Osteocyte (in vitro differentiated cells): ENCODE measurements around the gene ANO4. TPM values are rescaled to one million over a fixed set of nuclear protein-coding genes. Genes with fewer than 3 reads are reported as not detected.

Experiments
- DNase-seq: peaks from one replicate; pipeline ENCODE4 v3.0.0; 2021; ENCODE audit warnings: mixed read lengths; ENCODE audit not compliant: unreplicated experiment; ENCODE audit errors: extremely low spot score
- H3K27ac Mint-ChIP-seq: one replicate; pipeline ENCODE4 v1.8.0; 2021; ENCODE audit warnings: mild to moderate bottlenecking, mixed read lengths; ENCODE audit not compliant: unreplicated experiment
- H3K27me3 Mint-ChIP-seq: one replicate; pipeline ENCODE4 v1.8.0; 2021; ENCODE audit warnings: mixed read lengths; ENCODE audit not compliant: unreplicated experiment
- H3K36me3 Mint-ChIP-seq: one replicate; pipeline ENCODE4 v1.8.0; 2021; ENCODE audit warnings: mixed read lengths; ENCODE audit not compliant: unreplicated experiment
- H3K4me1 Mint-ChIP-seq: one replicate; pipeline ENCODE4 v1.8.0; 2021; ENCODE audit warnings: mixed read lengths; ENCODE audit not compliant: unreplicated experiment
- H3K4me3 Mint-ChIP-seq: one replicate; pipeline ENCODE4 v1.8.0; 2021; ENCODE audit warnings: mild to moderate bottlenecking, moderate library complexity, mixed read lengths; ENCODE audit not compliant: unreplicated experiment
- H3K9me3 Mint-ChIP-seq: one replicate; pipeline ENCODE4 v1.8.0; 2021; ENCODE audit warnings: mixed read lengths; ENCODE audit not compliant: unreplicated experiment
- total RNA-seq: library from RNA; stranded (reverse); gene quantifications from 2 replicates; pipeline ENCODE4 v1.2.1, GENCODE V29; 2021
- TF ChIP-seq, protein P1 (sequence below): fragments of 200-600 bp; sonication (generic); IDR thresholded peaks from 2 replicates; pipeline ENCODE4 v1.5.0; 2021; ENCODE audit warnings: antibody characterized with exemption, mild to moderate bottlenecking, moderate library complexity

ANO4 gene
- total RNA-seq, 1 donor from 2014 or later, result 0.48 TPM

DNA sequence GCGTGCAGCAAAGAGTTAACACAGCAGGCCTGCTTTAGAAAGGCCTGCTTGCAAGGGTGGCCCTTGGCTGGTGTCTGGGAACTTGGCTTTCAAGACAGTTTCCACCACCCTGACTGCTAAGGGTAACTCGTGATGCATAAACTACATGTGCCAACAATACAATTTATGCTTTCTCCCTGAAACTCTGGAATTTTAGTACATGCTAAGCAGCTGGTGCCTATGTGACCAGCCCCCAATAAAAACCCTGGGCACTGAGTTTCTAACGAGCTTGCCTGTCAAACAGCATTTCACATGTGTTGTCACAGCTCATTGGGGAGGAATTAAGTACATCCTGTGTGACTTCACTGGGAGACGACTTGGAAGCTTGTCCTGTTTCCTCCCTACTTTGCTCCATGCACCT is 282.3 kb downstream of the ANO4 start:
- Mint-ChIP-seq H3K36me3 (no peaks in the 10 kb centered on the region), H3K27me3 (no peaks in the 10 kb centered on the region), H3K4me1 (no peaks in the 10 kb centered on the region), H3K9me3 (peaks cover 3% of the 10 kb centered on the region), H3K4me3 (no peak overlapping the region), H3K27ac (no peak overlapping the region)
- DNase-seq, result no peak
- TF ChIP-seq, protein P1, sequence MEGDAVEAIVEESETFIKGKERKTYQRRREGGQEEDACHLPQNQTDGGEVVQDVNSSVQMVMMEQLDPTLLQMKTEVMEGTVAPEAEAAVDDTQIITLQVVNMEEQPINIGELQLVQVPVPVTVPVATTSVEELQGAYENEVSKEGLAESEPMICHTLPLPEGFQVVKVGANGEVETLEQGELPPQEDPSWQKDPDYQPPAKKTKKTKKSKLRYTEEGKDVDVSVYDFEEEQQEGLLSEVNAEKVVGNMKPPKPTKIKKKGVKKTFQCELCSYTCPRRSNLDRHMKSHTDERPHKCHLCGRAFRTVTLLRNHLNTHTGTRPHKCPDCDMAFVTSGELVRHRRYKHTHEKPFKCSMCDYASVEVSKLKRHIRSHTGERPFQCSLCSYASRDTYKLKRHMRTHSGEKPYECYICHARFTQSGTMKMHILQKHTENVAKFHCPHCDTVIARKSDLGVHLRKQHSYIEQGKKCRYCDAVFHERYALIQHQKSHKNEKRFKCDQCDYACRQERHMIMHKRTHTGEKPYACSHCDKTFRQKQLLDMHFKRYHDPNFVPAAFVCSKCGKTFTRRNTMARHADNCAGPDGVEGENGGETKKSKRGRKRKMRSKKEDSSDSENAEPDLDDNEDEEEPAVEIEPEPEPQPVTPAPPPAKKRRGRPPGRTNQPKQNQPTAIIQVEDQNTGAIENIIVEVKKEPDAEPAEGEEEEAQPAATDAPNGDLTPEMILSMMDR, result no peak

GRCh38 chr12:101077791-101078528 is 283.4 kb downstream of the ANO4 start:
- no peaks in the 10 kb centered on the region for H3K27me3 Mint-ChIP-seq
- H3K27ac Mint-ChIP-seq, result no peak overlapping the region
- no peak for DNase-seq
- no peaks in the 10 kb centered on the region for H3K9me3 Mint-ChIP-seq
- H3K36me3 Mint-ChIP-seq, result no peaks in the 10 kb centered on the region
- H3K4me1 Mint-ChIP-seq, result no peaks in the 10 kb centered on the region
- TF ChIP-seq, protein P1, result no peak
- H3K4me3 Mint-ChIP-seq, result no peak overlapping the region

DNA sequence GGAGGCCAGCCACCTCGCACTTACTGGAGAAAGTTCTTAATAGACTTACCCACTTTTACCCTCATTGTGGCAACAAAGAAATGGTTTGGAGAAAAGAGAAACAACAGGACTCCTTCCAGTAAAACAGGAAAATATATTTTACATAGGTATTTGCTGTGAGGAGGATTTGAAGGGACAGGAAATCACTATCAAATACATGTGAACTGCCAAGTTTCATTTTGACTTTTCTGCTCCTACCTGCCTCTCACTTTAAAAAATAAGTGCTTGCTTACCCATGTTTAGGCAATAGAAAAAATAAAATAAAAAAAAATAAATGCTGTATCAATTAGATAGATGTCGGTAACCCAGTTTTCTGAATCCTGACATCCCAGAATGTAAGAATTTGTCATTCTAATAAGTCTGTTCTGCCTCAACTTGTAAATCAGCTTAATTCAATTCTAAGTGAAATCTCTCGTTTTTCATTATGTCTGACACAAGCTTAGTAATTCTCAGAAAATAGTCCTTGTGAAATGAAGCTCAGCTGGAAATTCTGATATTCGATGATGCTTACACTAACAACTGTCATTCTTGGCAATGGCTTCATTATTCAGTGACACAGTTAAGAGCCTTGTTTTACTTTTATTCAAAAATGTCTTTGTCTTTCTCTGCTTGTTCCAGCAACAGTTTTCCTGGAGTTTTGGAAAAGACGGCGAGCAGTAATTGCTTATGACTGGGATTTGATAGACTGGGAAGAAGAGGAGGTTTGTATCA is 284.1 kb downstream of the ANO4 start:
- no peaks in the 10 kb centered on the region for H3K4me1 Mint-ChIP-seq
- DNase-seq, result no peak
- TF ChIP-seq, protein P1, result no peak
- no peak overlapping the region for H3K4me3 Mint-ChIP-seq
- H3K27me3 Mint-ChIP-seq, result no peaks in the 10 kb centered on the region
- no peaks in the 10 kb centered on the region for H3K36me3 Mint-ChIP-seq
- H3K9me3 Mint-ChIP-seq, result no peaks in the 10 kb centered on the region
- no peak overlapping the region for H3K27ac Mint-ChIP-seq

DNA sequence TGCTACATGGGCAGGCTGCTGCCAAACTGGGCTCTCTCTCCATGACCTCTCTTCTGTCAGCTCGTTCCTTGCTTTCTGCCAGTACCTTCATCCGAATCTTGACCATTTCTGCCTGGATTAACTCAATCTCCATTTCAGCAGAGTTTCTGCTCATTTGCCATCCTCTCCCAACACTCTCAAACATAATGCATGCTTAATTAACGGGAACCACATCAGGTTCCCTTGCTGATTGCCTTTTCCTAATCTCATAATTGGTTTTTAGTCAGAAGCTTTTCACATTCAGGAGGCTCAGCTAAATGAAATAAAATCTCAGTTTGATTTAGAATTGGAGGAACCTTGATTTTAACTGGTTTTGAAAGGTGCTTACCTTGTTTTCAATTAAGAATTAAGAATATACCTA is 288.1 kb downstream of the ANO4 start:
- Mint-ChIP-seq H3K9me3 (no peaks in the 10 kb centered on the region), H3K36me3 (no peaks in the 10 kb centered on the region), H3K27ac (no peak overlapping the region), H3K27me3 (no peaks in the 10 kb centered on the region), H3K4me3 (no peak overlapping the region), H3K4me1 (no peaks in the 10 kb centered on the region)
- TF ChIP-seq, protein P1, result no peak
- no peak for DNase-seq

DNA sequence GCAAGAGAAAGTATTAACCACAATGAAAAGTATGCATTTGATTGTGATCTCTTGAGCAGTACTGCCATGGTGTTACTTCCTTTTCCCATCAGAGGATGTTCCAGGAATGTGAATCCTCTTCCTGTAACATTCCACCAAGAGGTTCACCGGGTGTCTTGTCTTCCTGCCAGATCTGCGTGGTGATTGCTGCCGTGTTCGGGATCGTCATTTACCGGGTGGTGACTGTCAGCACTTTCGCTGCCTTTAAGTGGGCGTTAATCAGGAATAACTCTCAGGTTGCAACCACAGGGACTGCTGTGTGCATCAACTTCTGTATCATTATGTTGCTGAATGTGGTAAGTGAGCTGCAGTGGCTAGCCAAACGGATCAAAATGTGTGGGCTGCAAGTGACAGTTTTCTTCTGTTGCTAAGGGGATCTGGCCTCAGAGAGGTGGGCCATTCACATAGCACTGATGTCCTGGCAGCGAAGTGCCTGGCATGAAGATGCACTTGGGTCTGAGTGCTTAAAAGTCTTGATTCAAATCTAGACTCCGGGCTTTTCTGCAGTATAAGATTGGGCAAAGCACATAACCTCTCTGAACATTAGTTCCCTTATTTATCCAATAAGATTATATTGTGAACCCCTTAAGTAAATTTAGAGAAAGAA is 292.0 kb downstream of the ANO4 start:
- Mint-ChIP-seq H3K27ac (no peak overlapping the region), H3K9me3 (no peaks in the 10 kb centered on the region), H3K4me3 (no peak overlapping the region), H3K4me1 (no peaks in the 10 kb centered on the region), H3K27me3 (no peaks in the 10 kb centered on the region), H3K36me3 (no peaks in the 10 kb centered on the region)
- no peak for DNase-seq
- TF ChIP-seq, protein P1, result no peak
